ENCODE data around the gene TTC8. TPM values are rescaled to one million over a fixed set of nuclear protein-coding genes. Genes with fewer than 3 reads are reported as not detected.

TTC8 gene
- total RNA-seq, 5 donors from 2014 or later (not counting 1 experiment from before 2014, with no cell fraction given) = 0.75 to 2.7 (median 2.1) TPM

DNA sequence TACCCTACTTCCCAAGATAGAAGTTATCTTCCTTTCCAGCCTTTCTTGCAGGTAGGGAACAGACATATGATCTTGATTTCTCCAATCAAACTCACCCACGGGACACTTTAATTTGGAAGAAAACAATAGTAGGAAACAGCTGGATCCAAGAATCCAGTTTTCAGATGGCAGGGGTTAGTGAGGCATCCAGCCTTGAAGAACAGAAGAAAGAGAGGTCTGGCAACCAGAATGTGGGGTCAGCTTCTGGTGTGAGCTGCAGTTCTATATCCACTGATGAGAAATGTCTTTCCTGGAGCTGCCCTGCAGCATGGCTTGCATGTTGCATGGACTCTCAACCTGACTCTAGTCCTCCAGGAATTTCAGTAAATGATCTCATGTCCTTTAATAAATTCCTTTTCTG is 83.8 kb downstream of the TTC8 start:
- H3K27me3 ChIP-seq (replicated peaks in 1 of 2; ENCODE audit: control insufficient read depth in 2 of 2, extremely low read depth in 1 of 2, insufficient read depth in 2 of 2, low read length in 1 of 2) = peaks cover 0 to 7% of the 10 kb centered on the region in 2 experiments
- ATAC-seq (replicated peaks in 1 of 4) (no peak), DNase-seq (no peak)
- H3K27ac ChIP-seq (ENCODE audit: low read length) = no peak overlapping the region
- no peaks in the 10 kb centered on the region for H3K4me1 ChIP-seq (ENCODE audit: control insufficient read depth in 1 of 2, extremely low read depth in 1 of 2, insufficient read depth in 2 of 2, low read length in 2 of 2)
- no peaks in the 10 kb centered on the region for H3K9me3 ChIP-seq
- Mint-ChIP-seq H3K4me1 (no peaks in the 10 kb centered on the region), H3K27ac (no peak overlapping the region), H3K36me3 (no peaks in the 10 kb centered on the region), H3K4me3 (no peak overlapping the region), H3K27me3 (peaks cover 3 to 6% of the 10 kb centered on the region in 2 donors), H3K9me3 (peaks cover 0 to 6% (median 0%) of the 10 kb centered on the region in 3 donors)
- no peaks in the 10 kb centered on the region for H3K36me3 ChIP-seq (ENCODE audit: control insufficient read depth in 2 of 2, extremely low read depth in 1 of 2, insufficient read depth in 1 of 2, low read length in 1 of 2)
- ChIA-PET CTCF (no interaction called here), POLR2A (no interaction called here)
- WGBS (ENCODE audit: insufficient coverage) = no CpG with 5 or more reads among the region's 1 CpG
- H3K4me3 ChIP-seq (ENCODE audit: control insufficient read depth in 1 of 2, extremely low read depth in 1 of 2, low read length in 1 of 2) = no peak overlapping the region

DNA sequence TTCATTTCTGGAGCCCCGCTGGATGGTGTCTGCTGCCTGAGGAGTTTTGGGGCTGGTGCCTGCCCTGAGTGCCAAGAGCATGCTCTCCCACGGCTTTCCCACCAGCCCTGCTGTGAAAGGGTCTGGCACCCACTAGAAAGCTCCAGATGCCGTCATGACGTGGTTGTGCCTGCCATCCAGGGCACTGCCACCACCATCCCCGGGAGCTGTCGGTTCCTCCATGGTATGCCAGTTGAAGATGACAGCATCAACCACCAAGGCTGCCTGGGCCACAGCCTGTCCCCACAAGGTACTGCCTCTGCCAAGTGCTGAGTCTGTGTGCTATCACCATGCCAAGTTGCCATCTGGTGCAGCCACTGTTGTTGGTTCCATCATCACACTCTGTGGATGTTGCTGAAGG is 85.9 kb downstream of the TTC8 start:
- Histone ChIP-seq H3K9me3 (no peaks in the 10 kb centered on the region), H3K27me3 (replicated peaks in 1 of 2; ENCODE audit: control insufficient read depth in 2 of 2, extremely low read depth in 1 of 2, insufficient read depth in 2 of 2, low read length in 1 of 2) (peaks cover 0 to 10% of the 10 kb centered on the region in 2 experiments), H3K4me1 (ENCODE audit: control insufficient read depth in 1 of 2, extremely low read depth in 1 of 2, insufficient read depth in 2 of 2, low read length in 2 of 2) (no peaks in the 10 kb centered on the region), H3K4me3 (ENCODE audit: control insufficient read depth in 1 of 2, extremely low read depth in 1 of 2, low read length in 1 of 2) (no peak overlapping the region), H3K36me3 (ENCODE audit: control insufficient read depth in 2 of 2, extremely low read depth in 1 of 2, insufficient read depth in 1 of 2, low read length in 1 of 2) (no peaks in the 10 kb centered on the region), H3K27ac (ENCODE audit: low read length) (no peak overlapping the region)
- peaks cover 5 to 6% of the 10 kb centered on the region in 2 donors for H3K27me3 Mint-ChIP-seq
- POLR2A ChIA-PET = no interaction called here
- ATAC-seq (replicated peaks in 1 of 4) (no peak), DNase-seq (no peak)
- peaks cover 0 to 6% (median 0%) of the 10 kb centered on the region in 3 donors for H3K9me3 Mint-ChIP-seq
- no peak overlapping the region for H3K27ac Mint-ChIP-seq
- H3K4me1 Mint-ChIP-seq = no peaks in the 10 kb centered on the region
- no peaks in the 10 kb centered on the region for H3K36me3 Mint-ChIP-seq
- H3K4me3 Mint-ChIP-seq = no peak overlapping the region
- CTCF ChIA-PET = no interaction called here
- WGBS (ENCODE audit: insufficient coverage) = 91% methylated on average over 6 of the region's 6 CpGs

DNA sequence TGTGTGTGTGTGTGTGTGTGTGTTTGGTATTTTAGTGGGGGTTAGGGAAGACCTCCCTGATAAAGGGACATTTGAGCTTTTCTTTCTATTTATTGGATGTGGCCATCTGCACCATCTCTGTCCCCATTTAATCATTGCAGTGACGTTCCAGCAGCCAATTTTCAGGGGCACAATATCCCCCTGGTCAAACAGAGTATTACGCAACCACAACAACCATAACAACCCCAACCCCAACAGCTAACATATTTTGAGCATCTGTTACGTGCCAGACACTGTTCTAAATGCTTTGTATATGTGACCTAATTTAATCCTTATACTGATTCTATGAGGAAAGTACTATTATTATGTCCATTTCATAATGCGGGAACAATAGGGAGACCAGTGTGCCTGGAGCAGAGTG is 87.4 kb downstream of the TTC8 start:
- Histone ChIP-seq H3K4me1 (ENCODE audit: control insufficient read depth in 1 of 2, extremely low read depth in 1 of 2, insufficient read depth in 2 of 2, low read length in 2 of 2) (no peaks in the 10 kb centered on the region), H3K4me3 (ENCODE audit: control insufficient read depth in 1 of 2, extremely low read depth in 1 of 2, low read length in 1 of 2) (no peak overlapping the region), H3K9me3 (no peaks in the 10 kb centered on the region), H3K27ac (ENCODE audit: low read length) (no peak overlapping the region), H3K36me3 (ENCODE audit: control insufficient read depth in 2 of 2, extremely low read depth in 1 of 2, insufficient read depth in 1 of 2, low read length in 1 of 2) (no peaks in the 10 kb centered on the region), H3K27me3 (replicated peaks in 1 of 2; ENCODE audit: control insufficient read depth in 2 of 2, extremely low read depth in 1 of 2, insufficient read depth in 2 of 2, low read length in 1 of 2) (peaks cover 0 to 11% of the 10 kb centered on the region in 2 experiments)
- Mint-ChIP-seq H3K9me3 (peaks cover 0 to 6% (median 0%) of the 10 kb centered on the region in 3 donors), H3K4me1 (no peaks in the 10 kb centered on the region), H3K36me3 (no peaks in the 10 kb centered on the region), H3K4me3 (no peak overlapping the region), H3K27me3 (peaks cover 3 to 8% of the 10 kb centered on the region in 2 donors), H3K27ac (no peak overlapping the region)
- POLR2A ChIA-PET = no interaction called here
- CTCF ChIA-PET = interaction anchor here in 1 of 2 donors (0.6 kb wide), 1 partner anchor 241 kb away, joined by 4 read pairs; no protein-coding TSS in a partner anchor
- no peak for DNase-seq
- no peak for ATAC-seq (replicated peaks in 1 of 4)
- WGBS (ENCODE audit: insufficient coverage) = 40% methylated on average over 1 of the region's 4 CpGs

DNA sequence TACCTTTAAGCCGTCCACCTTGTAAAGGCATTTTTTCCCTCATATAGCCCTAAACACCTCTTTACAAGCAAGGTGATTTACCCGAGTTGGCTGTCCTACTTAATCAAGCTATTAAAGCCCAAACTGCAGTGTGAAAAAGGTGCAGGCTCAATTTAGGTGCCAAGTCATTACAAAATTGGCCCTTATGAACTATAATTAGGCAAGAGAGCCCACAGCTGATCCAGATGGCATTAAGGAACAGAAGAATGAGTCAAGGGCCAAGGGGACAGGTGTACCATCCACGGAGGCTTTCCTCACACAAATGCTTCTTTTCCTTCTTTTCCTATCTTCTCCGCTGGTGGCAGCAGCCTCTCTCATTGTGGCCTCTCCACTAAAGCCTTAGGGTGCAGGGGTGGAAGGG is 90.5 kb downstream of the TTC8 start:
- Mint-ChIP-seq H3K36me3 (no peaks in the 10 kb centered on the region), H3K27ac (no peak overlapping the region), H3K4me3 (no peak overlapping the region), H3K27me3 (peaks cover 8 to 12% of the 10 kb centered on the region in 2 donors), H3K9me3 (no peaks in the 10 kb centered on the region), H3K4me1 (no peaks in the 10 kb centered on the region)
- Histone ChIP-seq H3K4me3 (ENCODE audit: control insufficient read depth in 1 of 2, extremely low read depth in 1 of 2, low read length in 1 of 2) (no peak overlapping the region), H3K36me3 (ENCODE audit: control insufficient read depth in 2 of 2, extremely low read depth in 1 of 2, insufficient read depth in 1 of 2, low read length in 1 of 2) (no peaks in the 10 kb centered on the region), H3K9me3 (no peaks in the 10 kb centered on the region), H3K27me3 (replicated peaks in 1 of 2; ENCODE audit: control insufficient read depth in 2 of 2, extremely low read depth in 1 of 2, insufficient read depth in 2 of 2, low read length in 1 of 2) (peaks cover 0 to 9% of the 10 kb centered on the region in 2 experiments), H3K4me1 (ENCODE audit: control insufficient read depth in 1 of 2, extremely low read depth in 1 of 2, insufficient read depth in 2 of 2, low read length in 2 of 2) (no peaks in the 10 kb centered on the region), H3K27ac (ENCODE audit: low read length) (no peak overlapping the region)
- ChIA-PET CTCF (no interaction called here), POLR2A (no interaction called here)
- 60% methylated on average over 2 of the region's 4 CpGs for WGBS (ENCODE audit: insufficient coverage)
- no peak for ATAC-seq (replicated peaks in 1 of 4)
- no peak for DNase-seq

DNA sequence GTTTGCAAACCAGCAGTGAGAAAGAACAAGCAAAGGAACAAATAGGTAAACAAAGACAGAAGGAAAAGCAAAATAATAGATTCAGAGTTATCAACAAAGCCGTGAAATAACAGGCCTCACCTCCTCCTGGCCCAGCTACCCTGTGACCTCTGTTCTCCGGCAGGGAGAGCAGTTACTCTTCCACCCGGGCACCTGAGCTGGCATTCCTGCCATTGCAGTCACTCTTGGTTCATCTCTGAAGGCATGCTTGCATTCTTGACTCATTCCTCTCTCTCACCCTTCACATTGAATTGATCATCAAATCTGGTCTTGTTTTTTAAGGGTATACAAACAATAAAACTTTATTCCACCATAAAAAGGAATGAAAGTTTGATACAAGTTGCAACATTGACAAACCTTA is 95.1 kb downstream of the TTC8 start:
- WGBS (ENCODE audit: insufficient coverage) = 90% methylated on average over 3 of the region's 3 CpGs
- Mint-ChIP-seq H3K36me3 (no peaks in the 10 kb centered on the region), H3K27ac (no peak overlapping the region), H3K27me3 (peaks cover 22 to 31% of the 10 kb centered on the region in 2 donors), H3K9me3 (peaks cover 0 to 5% (median 0%) of the 10 kb centered on the region in 3 donors), H3K4me3 (no peak overlapping the region), H3K4me1 (no peaks in the 10 kb centered on the region)
- no peaks in the 10 kb centered on the region for H3K36me3 ChIP-seq (ENCODE audit: control insufficient read depth in 2 of 2, extremely low read depth in 1 of 2, insufficient read depth in 1 of 2, low read length in 1 of 2)
- ChIA-PET CTCF (no interaction called here), POLR2A (no interaction called here)
- peaks cover 0 to 5% of the 10 kb centered on the region in 2 experiments for H3K27me3 ChIP-seq (replicated peaks in 1 of 2; ENCODE audit: control insufficient read depth in 2 of 2, extremely low read depth in 1 of 2, insufficient read depth in 2 of 2, low read length in 1 of 2)
- no peak overlapping the region for H3K27ac ChIP-seq (ENCODE audit: low read length)
- H3K4me3 ChIP-seq (ENCODE audit: control insufficient read depth in 1 of 2, extremely low read depth in 1 of 2, low read length in 1 of 2) = no peak overlapping the region
- ATAC-seq (replicated peaks in 1 of 4) = no peak
- H3K9me3 ChIP-seq = no peaks in the 10 kb centered on the region
- no peak for DNase-seq
- no peaks in the 10 kb centered on the region for H3K4me1 ChIP-seq (ENCODE audit: control insufficient read depth in 1 of 2, extremely low read depth in 1 of 2, insufficient read depth in 2 of 2, low read length in 2 of 2)

Other genes with a start within 250 kb of the TTC8 start
- 1 to 10 TPM; 4.0 to 5.5 (median 4.9) TPM for gene EML5, start 31.7 kb upstream of the TTC8 start, total RNA-seq